C4-2B (cell line): Measurements from ENCODE around the gene CALM3.

Experiments
- ZFX ChIP-seq: fragments of 450-650 bp; IDR thresholded peaks from 2 replicates; pipeline ENCODE4 v1.6.1; 2017
- TF ChIP-seq, protein P1 (sequence below): fragments of 450-650 bp; conservative IDR thresholded peaks from 2 replicates; pipeline ENCODE4 v1.5.1; 2017; ENCODE audit warnings: mild to moderate bottlenecking

DNA sequence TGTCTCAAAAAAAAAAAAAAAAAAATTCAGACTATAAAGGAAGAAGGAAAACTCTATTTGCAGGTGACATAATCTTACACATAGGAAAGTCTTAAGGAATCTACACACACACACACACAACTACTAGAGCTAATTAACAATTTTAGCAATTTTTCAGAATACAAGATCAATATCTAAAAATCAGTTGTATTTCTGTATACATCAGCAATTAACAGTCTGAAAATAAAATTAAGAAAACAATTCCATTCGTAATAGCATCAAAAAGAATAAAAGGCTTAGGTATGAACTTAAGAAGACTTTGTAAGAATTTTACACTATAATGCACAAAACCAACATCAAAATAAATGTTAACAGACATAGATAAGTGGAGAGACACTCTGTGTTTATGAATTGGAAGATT lies 15.6 kb upstream of the CALM3 start:
- TF ChIP-seq ZFX = no peak
- TF ChIP-seq, protein P1, sequence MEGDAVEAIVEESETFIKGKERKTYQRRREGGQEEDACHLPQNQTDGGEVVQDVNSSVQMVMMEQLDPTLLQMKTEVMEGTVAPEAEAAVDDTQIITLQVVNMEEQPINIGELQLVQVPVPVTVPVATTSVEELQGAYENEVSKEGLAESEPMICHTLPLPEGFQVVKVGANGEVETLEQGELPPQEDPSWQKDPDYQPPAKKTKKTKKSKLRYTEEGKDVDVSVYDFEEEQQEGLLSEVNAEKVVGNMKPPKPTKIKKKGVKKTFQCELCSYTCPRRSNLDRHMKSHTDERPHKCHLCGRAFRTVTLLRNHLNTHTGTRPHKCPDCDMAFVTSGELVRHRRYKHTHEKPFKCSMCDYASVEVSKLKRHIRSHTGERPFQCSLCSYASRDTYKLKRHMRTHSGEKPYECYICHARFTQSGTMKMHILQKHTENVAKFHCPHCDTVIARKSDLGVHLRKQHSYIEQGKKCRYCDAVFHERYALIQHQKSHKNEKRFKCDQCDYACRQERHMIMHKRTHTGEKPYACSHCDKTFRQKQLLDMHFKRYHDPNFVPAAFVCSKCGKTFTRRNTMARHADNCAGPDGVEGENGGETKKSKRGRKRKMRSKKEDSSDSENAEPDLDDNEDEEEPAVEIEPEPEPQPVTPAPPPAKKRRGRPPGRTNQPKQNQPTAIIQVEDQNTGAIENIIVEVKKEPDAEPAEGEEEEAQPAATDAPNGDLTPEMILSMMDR = no peak
